HG03060 (cell line): ENCODE results near the gene TRHDE.

Experiments
- ATAC-seq: cut with Tn5 transposase; IDR thresholded peaks from one replicate; pipeline ENCODE4 v1.9.1; 2021; ENCODE audit warnings: low read depth, moderate number of reproducible peaks; ENCODE audit not compliant: unreplicated experiment

Gene TRHDE

GRCh38 chr12:72313806-72314205, 41.6 kb downstream of the TRHDE start:
- ATAC-seq = no peak

- no peak for ATAC-seq
These were observed 43.7 kb downstream of the TRHDE start for GRCh38 chr12:72315858-72316257.

GRCh38 chr12:72318341-72318740, 46.2 kb downstream of the TRHDE start:
- ATAC-seq = no peak

GRCh38 chr12:72323881-72324280, 51.7 kb downstream of the TRHDE start:
- no peak for ATAC-seq

GRCh38 chr12:72330301-72330700, 58.1 kb downstream of the TRHDE start:
- ATAC-seq = no peak

GRCh38 chr12:72330784-72331183, 58.6 kb downstream of the TRHDE start:
- no peak for ATAC-seq

- no peak for ATAC-seq
These were observed 65.2 kb downstream of the TRHDE start for GRCh38 chr12:72337382-72337781.

GRCh38 chr12:72337946-72338345, 65.8 kb downstream of the TRHDE start:
- no peak for ATAC-seq

- no peak for ATAC-seq
These were observed 66.3 kb downstream of the TRHDE start for GRCh38 chr12:72338437-72338836.

GRCh38 chr12:72346363-72346944, 74.3 kb downstream of the TRHDE start:
- peak; percentile 87 for ATAC-seq

- ATAC-seq = no peak
These were observed 77.3 kb downstream of the TRHDE start for GRCh38 chr12:72349491-72349890.

GRCh38 chr12:72359416-72359815, 87.2 kb downstream of the TRHDE start:
- no peak for ATAC-seq

GRCh38 chr12:72365151-72365550, 93.0 kb downstream of the TRHDE start:
- no peak for ATAC-seq

- ATAC-seq = no peak
These were observed 94.1 kb downstream of the TRHDE start for GRCh38 chr12:72366255-72366654.

GRCh38 chr12:72368298-72368697, 96.1 kb downstream of the TRHDE start:
- no peak for ATAC-seq

- ATAC-seq = no peak
These were observed 96.7 kb downstream of the TRHDE start for GRCh38 chr12:72368719-72369422.

GRCh38 chr12:72369423-72369959, 97.3 kb downstream of the TRHDE start:
- no peak for ATAC-seq

- ATAC-seq = no peak
These were observed 108.3 kb downstream of the TRHDE start for GRCh38 chr12:72380441-72380840.

GRCh38 chr12:72388322-72388721, 116.2 kb downstream of the TRHDE start:
- no peak for ATAC-seq

GRCh38 chr12:72390146-72390545, 118.0 kb downstream of the TRHDE start:
- no peak for ATAC-seq

- no peak for ATAC-seq
These were observed 133.9 kb downstream of the TRHDE start for GRCh38 chr12:72406111-72406510.

GRCh38 chr12:72432037-72432604, 160.0 kb downstream of the TRHDE start:
- no peak for ATAC-seq
